Uterus (tissue), 4 donors: ENCODE measurements around the gene ZNF799. TPM values are rescaled to one million over a fixed set of nuclear protein-coding genes. Genes with fewer than 3 reads are reported as not detected.
A peak's percentile ranks its signal among the peaks of the same experiment; 100 is the strongest.
"Not testable (repeated sequence)": the region's sequence is repeated elsewhere in the genome, so short reads cannot be mapped to it uniquely, and the experiment has no call there.

Source experiments
- DNase-seq, 2 donors: peaks; one replicate each; pipeline ENCODE4 v3.0.0-alpha.2; 2019 to 2020
- H3K27ac ChIP-seq, 2 donors: fragments of 200-600 bp; sonication (generic); 1 replicate in 1 of 2; 2 replicates in 1 of 2; pipeline ENCODE4 v1.5.1; 2016 to 2018
- H3K27me3 ChIP-seq, 2 donors: fragments of 200-600 bp; sonication (generic); one replicate each; pipeline ENCODE4 v1.5.1; 2018 to 2019; ENCODE audit warnings: control low read depth in 1 of 2
- H3K36me3 ChIP-seq, 2 donors: fragments of 200-600 bp; sonication (generic); one replicate each; pipeline ENCODE4 v1.5.1; 2019; ENCODE audit warnings: control low read depth in 1 of 2
- H3K4me1 ChIP-seq, 2 donors: fragments of 200-600 bp; sonication (generic); one replicate each; pipeline ENCODE4 v1.5.1; 2018 to 2019; ENCODE audit warnings: control low read depth in 1 of 2
- H3K4me3 ChIP-seq, 2 donors: fragments of 200-600 bp; sonication (generic); 1 replicate in 1 of 2; 2 replicates in 1 of 2; pipeline ENCODE4 v1.5.1; 2018 to 2019; ENCODE audit warnings: mild to moderate bottlenecking in 1 of 2
- H3K9me3 ChIP-seq, 2 donors: fragments of 200-600 bp; sonication (generic); one replicate each; pipeline ENCODE4 v1.5.1; 2019; ENCODE audit warnings: control low read depth in 1 of 2
- CTCF ChIP-seq, 4 experiments: fragments of 200-600 bp in 2 of 4; fragments of 450-650 bp in 2 of 4; sonication (generic) in 2 of 4; IDR thresholded peaks; one replicate each; pipeline ENCODE4 v1.5.1; 2016 to 2019; ENCODE audit warnings: antibody characterized with exemption in 4 of 4, mild to moderate bottlenecking in 2 of 4, moderate library complexity in 1 of 4
- POLR2A ChIP-seq, 2 donors: fragments of 450-650 bp; IDR thresholded peaks; one replicate each; pipeline ENCODE4 v1.6.1; 2016; ENCODE audit warnings: antibody characterized with exemption in 2 of 2, mild to moderate bottlenecking in 1 of 2, moderate library complexity in 1 of 2
- intact Hi-C: fragments of 100-400 bp; cut with DNase I; formaldehyde crosslinking; loops from one replicate; pipeline ENCODE4 v1.15.1; 2023; ENCODE audit warnings: low total_unique reads
- total RNA-seq, 4 donors: library from RNA; depleted of rRNA in 3 of 4; stranded (reverse); fragments of >200 nt in 3 of 4; gene quantifications; one replicate each; pipeline versions ENCODE4 v1.1.0 to v1.2.4, GENCODE V29; 2014 to 2023
- donor health status: DM: yes; HTN: yes; CAD: no.

ZNF799 gene
- total RNA-seq, 4 donors from 2014 or later, result 10.3 to 12.9 (median 12.0) TPM

- no peak for DNase-seq
- Histone ChIP-seq H3K4me3 (no peak overlapping the region), H3K4me1 (no peaks in the 10 kb centered on the region), H3K27ac (no peak overlapping the region), H3K27me3 (no peaks in the 10 kb centered on the region), H3K36me3 (no peaks in the 10 kb centered on the region), H3K9me3 (no peaks in the 10 kb centered on the region)
- intact Hi-C loops, result no loop called here
- TF ChIP-seq CTCF (IDR thresholded peaks at IDR 0.05) (no peak), POLR2A (IDR thresholded peaks at IDR 0.05) (no peak)
Observed at GRCh38 chr19:12425888-12426274, 24.8 kb upstream of the ZNF799 start.

GRCh38 chr19:12425236-12425887 is 24.3 kb upstream of the ZNF799 start:
- H3K4me3 ChIP-seq, result no peak overlapping the region
- H3K36me3 ChIP-seq, result no peaks in the 10 kb centered on the region
- intact Hi-C loops, result no loop called here
- DNase-seq, result no peak
- no peaks in the 10 kb centered on the region for H3K9me3 ChIP-seq
- no peak overlapping the region for H3K27ac ChIP-seq
- no peaks in the 10 kb centered on the region for H3K27me3 ChIP-seq
- no peaks in the 10 kb centered on the region for H3K4me1 ChIP-seq
- TF ChIP-seq CTCF (IDR thresholded peaks at IDR 0.05) (no peak), POLR2A (IDR thresholded peaks at IDR 0.05) (no peak)

- H3K9me3 ChIP-seq, H3K36me3 ChIP-seq, H3K27me3 ChIP-seq, intact Hi-C loops, H3K27ac ChIP-seq, DNase-seq, H3K4me1 ChIP-seq, H3K4me3 ChIP-seq: not testable (repeated sequence)
Observed at GRCh38 chr19:12417273-12417672, 16.2 kb upstream of the ZNF799 start.

GRCh38 chr19:12411893-12412292 is 10.8 kb upstream of the ZNF799 start:
- Histone ChIP-seq H3K4me1 (no peaks in the 10 kb centered on the region), H3K27ac (no peak overlapping the region), H3K9me3 (no peaks in the 10 kb centered on the region), H3K36me3 (no peaks in the 10 kb centered on the region), H3K27me3 (no peaks in the 10 kb centered on the region), H3K4me3 (no peak overlapping the region)
- intact Hi-C loops, result no loop called here
- TF ChIP-seq POLR2A (IDR thresholded peaks at IDR 0.05), result no peak
- no peak for TF ChIP-seq CTCF (IDR thresholded peaks at IDR 0.05)
- no peak for DNase-seq

GRCh38 chr19:12399901-12400632 is 1.0 kb downstream of the ZNF799 start:
- H3K9me3 ChIP-seq, H3K36me3 ChIP-seq, H3K4me1 ChIP-seq, intact Hi-C loops, H3K27me3 ChIP-seq: not testable (repeated sequence)
- H3K4me3 ChIP-seq, result peak overlapping the region; percentile 46 to 77
- peak overlapping the region; percentile 63 to 83 for H3K27ac ChIP-seq
- peak in 1 of 2 donors; percentile 20 for DNase-seq

- H3K36me3 ChIP-seq, DNase-seq, H3K27ac ChIP-seq, H3K9me3 ChIP-seq, H3K27me3 ChIP-seq, H3K4me1 ChIP-seq, H3K4me3 ChIP-seq, intact Hi-C loops: not testable (repeated sequence)
Observed at GRCh38 chr19:12391148-12391547, 9.9 kb downstream of the ZNF799 start.

GRCh38 chr19:12386365-12386764 is 14.7 kb downstream of the ZNF799 start:
- H3K4me3 ChIP-seq, H3K27ac ChIP-seq, H3K9me3 ChIP-seq, intact Hi-C loops, H3K27me3 ChIP-seq, DNase-seq, H3K36me3 ChIP-seq, H3K4me1 ChIP-seq: not testable (repeated sequence)
